HPDE6-E6E7 (cell line): Measurements from ENCODE around the gene RNF138.
"Not testable (repeated sequence)": the region's sequence is repeated elsewhere in the genome, so short reads cannot be mapped to it uniquely, and the experiment has no call there.

Experiments
- DNase-seq: peaks from one replicate; pipeline ENCODE4 v3.0.0; 2011; ENCODE audit warnings: missing footprints; ENCODE audit errors: extremely low spot score

Gene RNF138

GRCh38 chr18:32095192-32095899 lies 3.7 kb downstream of the RNF138 start:
- DNase-seq, result no peak

- DNase-seq, result no peak
Observed at GRCh38 chr18:32095900-32096229, 4.2 kb downstream of the RNF138 start.

GRCh38 chr18:32096946-32097345 lies 5.3 kb downstream of the RNF138 start:
- DNase-seq, result no peak

GRCh38 chr18:32104516-32104915 lies 12.8 kb downstream of the RNF138 start:
- DNase-seq, result no peak

GRCh38 chr18:32110005-32110404 lies 18.3 kb downstream of the RNF138 start:
- no peak for DNase-seq

- no peak for DNase-seq
Observed at GRCh38 chr18:32111706-32112105, 20.0 kb downstream of the RNF138 start.

- no peak for DNase-seq
Observed at GRCh38 chr18:32112826-32113225, 21.2 kb downstream of the RNF138 start.

- DNase-seq, result no peak
Observed at GRCh38 chr18:32114293-32114942, 22.7 kb downstream of the RNF138 start.

GRCh38 chr18:32122039-32122438 lies 30.4 kb downstream of the RNF138 start:
- no peak for DNase-seq

GRCh38 chr18:32126538-32126937 lies 34.9 kb downstream of the RNF138 start:
- DNase-seq, result no peak

GRCh38 chr18:32135625-32136024 lies 44.0 kb downstream of the RNF138 start:
- DNase-seq, result no peak

- DNase-seq, result no peak
Observed at GRCh38 chr18:32138332-32138982, 46.8 kb downstream of the RNF138 start.

- DNase-seq, result no peak
Observed at GRCh38 chr18:32139835-32140283, 48.2 kb downstream of the RNF138 start.

GRCh38 chr18:32148185-32148870 lies 56.7 kb downstream of the RNF138 start:
- DNase-seq, result no peak

GRCh38 chr18:32152705-32153448 lies 61.2 kb downstream of the RNF138 start:
- DNase-seq, result no peak

- DNase-seq, result no peak
Observed at GRCh38 chr18:32156855-32157254, 65.2 kb downstream of the RNF138 start.

GRCh38 chr18:32157580-32157979 lies 65.9 kb downstream of the RNF138 start:
- DNase-seq, result no peak

- DNase-seq, result peak; percentile 70
Observed at GRCh38 chr18:32158108-32158624, 66.5 kb downstream of the RNF138 start.

GRCh38 chr18:32158631-32159030 lies 67.0 kb downstream of the RNF138 start:
- not testable (repeated sequence) for DNase-seq

- DNase-seq, result peak; percentile 34
Observed at GRCh38 chr18:32160547-32160946, 68.9 kb downstream of the RNF138 start.

GRCh38 chr18:32167980-32168730 lies 76.5 kb downstream of the RNF138 start:
- no peak for DNase-seq
